CD1c-positive myeloid dendritic cell (primary cell): ENCODE measurements around the gene ABL1.
"Not testable (repeated sequence)": the region's sequence is repeated elsewhere in the genome, so short reads cannot be mapped to it uniquely, and the experiment has no call there.

Source experiments
- DNase-seq: peaks from one replicate; pipeline ENCODE4 v3.0.0-alpha.2; 2016; ENCODE audit errors: extremely low spot score

The ABL1 gene

DNA sequence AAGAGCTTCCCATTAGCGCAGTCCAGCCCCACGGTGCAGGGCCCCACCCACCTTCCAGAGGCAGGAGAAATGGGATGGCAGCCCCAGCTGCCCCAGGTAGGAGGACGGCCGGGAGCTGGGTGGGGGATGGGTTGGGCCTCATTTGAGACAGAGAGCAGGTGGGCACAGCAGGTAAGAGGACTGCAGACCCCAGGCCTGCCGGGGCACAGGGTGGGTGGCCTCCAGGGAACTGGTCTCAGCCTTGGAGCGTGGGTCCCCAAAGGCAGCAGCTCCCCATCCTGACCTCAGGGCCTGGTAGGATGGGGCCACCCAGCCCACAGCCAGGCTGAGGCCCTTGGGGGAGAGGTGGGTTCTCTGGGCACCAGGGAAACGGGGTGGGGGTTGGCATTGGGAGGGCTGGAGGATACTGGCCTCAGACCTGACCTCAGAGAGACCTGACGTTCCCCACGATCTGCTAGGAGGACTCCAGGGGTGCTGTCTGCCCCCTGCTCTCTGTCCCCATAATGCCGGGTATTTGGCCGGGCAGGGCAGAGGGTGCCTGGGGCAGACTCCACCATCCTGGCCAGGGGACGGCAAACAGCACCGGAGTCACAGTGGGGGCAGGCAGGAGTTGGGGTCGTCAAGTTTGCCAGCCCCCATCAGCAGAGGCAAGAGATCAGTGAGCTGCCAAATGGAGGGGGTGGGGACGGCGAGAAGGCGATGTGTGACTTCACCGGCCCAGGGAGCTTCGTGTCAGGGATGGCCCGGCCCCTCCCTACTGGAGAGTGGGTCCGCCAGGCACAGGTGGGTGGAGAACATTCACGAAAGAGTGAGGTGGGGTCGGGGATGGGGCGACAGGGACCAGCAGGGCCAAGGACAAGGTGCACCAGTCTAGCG, 68.4 kb downstream of the ABL1 start:
- no peak for DNase-seq

DNA sequence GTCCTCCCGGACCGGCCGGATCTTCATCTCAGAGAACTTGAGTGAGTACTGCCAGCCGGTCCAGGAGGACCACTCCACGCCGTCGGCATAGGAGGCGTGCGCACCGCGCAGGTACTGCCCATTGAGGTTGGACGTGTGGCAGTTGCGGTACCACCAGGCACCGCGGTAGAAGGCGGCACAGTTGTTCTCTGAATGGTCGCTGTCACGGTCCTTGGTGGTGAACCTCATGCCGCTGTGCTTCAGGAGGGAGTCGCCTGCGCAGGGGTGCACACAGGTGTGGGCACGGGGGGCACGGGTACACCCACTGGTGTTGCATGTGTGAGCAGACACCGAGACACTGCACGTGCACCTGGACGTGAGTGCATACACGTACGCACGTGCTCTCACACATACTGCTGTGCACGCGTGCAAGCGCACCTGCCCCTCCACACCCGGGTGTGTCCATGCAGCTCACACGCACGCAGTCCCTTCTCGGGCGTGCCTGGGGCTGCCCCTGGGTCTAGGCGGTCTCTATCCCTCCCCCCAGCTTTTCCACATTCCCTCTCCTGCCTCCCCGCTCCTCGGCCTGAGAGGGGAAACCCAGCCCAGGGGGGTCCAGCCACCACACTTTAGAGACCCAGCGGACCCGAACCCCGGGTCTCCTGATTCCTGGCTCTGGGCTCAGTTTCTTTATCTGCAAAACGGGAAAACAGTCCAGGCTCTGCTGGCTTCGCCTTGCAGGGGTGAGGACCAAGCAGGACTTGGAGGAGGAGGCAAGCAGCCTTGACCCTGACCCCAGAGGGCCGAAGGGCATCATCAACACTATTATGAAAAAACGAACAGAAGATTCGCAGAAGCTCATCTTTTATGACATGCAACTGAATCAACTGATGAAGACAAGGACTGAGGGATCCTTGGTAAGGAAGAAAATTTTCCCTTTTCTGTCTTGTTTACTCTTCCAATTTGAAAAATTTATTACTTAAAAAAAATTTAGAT, 69.3 kb downstream of the ABL1 start:
- no peak for DNase-seq

DNA sequence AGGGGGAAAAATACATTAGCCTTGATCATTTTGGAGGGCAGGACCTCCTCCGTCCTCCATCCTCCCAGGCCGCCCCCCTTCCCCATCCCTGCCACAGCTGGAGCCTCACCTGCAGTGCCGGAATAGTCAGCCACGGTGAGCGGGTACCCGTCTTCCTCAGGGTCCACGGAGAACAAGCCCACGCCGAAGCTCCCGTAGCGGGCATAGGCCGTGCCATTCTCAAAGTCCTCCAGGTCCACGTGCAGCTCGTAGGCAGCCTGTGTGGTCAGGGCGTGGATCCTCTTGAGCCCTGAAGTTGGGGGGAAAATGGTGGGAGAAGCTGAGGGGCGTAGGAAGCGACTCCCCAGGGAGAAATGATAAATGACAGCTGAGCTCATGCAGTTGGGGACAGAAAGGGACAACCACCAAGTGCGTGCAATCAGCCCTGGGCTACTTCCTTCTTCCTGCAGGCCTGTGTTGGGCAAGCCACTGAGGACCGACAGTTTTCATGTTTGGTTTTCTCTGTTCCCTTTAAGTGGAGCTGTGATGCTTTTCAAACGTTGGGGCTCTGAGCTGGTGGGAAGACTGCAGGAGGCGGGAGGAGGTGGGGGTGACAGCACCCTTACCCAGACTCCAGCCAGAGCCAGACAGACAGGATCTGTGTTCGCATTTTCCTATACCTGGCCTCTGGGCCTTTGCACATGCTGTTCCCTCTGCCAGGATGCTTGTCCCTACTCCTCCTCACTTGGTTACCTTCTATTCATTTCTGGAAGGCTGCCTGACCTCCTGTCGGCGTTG, 70.3 kb downstream of the ABL1 start:
- peak; percentile 47 for DNase-seq

DNA sequence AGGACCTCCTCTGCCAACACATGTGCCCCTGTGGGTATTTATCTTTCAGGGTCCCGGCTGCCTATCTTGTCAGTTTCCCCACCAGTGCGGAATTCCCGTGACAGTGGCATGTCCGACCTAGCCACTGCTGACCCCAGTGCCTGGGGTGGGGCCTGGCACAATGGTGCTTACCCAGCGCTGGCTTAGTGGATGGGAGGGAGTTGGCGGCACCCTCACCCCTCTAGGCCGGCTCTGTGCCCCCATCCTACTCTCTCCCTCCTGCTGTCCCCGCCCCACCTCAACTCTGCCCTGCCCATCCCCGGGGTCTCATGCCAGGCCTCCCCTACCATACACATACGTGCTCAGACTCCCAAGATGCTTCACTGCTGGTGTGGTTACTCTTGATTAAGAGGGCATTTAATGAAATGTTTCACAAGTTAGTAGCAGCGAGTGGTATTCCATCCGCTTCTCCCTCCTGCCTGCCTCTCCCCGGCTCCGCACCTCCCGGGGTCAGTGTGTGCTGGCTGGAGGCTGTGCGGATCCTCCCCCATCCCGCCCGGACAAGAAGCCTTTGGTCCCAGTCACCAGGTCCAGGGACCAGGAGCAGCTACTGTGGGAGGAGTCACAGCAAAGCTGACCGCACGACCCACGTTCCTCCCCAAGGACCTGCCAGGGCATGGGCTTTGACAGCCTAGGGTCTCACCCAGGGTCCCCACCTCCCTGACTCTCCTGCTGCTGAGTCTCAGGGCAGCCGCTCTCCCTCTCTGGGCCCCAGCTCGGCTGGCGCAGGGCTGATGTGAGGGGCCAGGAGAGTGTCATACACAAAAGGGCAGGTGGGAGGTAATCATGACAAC, 71.1 kb downstream of the ABL1 start:
- DNase-seq: no peak

DNA sequence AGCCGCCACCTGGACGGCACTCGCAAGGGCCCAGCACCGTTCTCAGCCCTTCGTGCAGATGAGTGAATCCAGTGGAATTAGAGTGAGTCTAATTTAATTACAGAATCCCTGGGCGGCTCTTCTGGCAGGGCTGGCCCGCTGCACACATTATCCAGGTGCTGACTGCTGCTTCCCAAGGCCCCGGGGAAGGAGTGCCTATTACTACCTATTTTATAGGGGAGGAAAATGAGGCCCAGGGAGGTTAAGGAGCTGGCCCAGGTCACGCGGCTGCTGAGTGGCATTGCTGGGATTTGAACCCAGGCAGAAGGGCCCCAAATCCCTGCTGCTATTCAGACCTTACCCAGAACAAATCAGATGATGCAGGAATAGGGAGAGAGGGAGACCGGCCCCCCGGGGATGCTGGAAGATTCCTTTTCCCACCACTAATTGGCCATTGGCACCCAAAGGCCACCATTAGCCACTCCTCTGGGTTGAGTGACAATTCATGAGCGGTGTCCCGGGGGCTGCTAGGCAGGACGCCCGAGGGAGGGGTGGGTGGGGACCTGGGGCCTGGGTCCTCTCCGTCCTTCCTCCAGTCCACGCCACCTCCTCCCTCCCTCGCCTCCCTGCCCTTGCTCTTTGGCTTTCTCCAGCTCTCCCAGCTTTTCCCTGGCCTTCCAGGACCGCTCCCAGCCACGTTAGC, 71.8 kb downstream of the ABL1 start:
- no peak for DNase-seq

DNA sequence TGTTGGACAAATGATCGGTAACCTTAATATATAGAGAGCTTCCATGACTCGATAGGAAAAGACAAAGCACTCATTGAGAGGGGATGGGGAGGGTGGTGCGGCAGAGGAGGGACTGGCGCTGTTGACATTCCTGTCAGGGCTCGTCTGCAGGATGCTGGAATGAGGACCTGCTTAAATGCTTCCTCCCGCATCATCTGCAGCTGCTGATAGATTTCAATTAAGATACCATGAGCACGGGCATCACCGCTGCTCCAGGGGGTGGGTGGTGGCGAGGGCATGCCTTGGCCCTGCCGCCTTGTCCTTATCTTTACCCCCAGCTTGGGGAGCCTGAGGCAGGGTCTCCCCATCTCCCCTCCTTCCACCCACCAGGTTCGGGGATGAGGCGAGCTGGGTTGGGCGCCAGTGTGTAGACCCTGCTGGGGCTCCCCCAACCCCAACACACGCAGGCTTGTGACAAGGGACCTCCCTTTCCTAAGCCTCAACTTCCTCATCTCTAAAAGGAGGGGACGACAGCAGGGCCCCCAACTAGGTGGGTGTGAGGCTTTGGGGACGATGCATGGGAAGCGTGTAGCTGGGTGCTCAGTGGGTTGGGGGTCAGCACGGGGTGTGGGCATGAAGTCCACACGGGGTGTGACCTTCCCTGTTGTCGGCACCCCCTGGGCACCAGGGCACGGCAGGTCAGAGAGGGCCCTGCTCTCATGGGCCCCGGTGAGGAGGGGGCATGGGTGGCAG, 73.3 kb downstream of the ABL1 start:
- DNase-seq: no peak

DNA sequence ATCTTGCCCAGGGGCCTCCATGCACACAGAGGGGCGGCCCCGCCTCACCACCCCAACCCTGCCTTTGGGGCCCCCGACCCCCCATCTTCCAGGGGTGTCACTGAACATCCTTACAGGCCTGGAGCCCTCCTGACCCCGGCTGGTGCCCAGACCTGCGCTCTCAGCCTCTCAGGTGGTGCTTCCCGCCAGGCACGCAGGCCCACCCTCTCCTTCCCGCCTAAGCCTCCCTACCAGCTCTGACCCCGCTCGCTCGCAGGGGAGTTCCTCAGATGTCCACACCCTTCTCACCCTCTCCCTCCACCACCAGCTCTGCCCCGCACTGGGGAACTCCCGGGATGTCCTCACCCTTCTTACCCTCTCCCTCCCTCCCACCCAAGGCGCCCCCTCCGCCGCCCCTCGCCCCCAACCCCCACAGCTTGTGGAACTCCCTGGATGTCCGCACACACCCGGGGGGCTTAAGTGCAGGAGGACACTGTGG, 73.9 kb downstream of the ABL1 start:
- DNase-seq: no peak

DNA sequence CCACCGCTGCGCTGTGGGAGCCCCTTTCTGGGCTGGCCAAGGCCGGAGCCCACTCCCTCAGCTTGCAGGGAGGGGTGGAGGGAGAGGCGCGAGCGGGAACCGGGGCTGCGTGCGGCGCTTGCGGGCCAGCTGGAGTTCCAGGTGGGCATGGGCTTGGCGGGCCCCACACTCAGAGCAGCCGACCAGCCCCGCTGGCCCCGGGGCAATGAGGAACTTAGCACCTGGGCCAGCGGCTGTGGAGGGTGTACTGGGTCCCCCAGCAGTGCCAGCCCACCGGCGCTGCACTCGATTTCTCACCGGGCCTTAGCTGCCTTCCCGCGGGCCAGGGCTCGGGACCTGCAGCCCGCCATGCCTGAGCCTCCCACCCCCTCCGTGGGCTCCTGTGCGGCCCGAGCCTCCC, 75.0 kb downstream of the ABL1 start:
- DNase-seq: not testable (repeated sequence)

DNA sequence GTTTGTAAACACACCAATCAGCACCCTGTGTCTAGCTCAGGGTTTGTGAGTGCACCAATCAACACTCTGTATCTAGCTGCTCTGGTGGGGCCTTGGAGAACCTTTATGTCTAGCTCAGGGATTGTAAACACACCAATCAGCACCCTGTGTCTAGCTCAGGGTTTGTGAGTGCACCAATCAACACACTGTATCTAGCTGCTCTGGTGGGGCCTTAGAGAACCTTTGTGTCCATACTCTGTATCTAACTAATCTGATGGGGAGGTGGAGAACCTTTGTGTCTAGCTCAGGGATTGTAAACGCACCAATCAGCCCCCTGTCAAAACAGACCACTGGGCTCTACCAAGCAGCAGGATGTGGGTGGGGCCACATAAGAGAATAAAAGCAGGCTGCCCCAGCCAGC, 75.6 kb downstream of the ABL1 start:
- not testable (repeated sequence) for DNase-seq

DNA sequence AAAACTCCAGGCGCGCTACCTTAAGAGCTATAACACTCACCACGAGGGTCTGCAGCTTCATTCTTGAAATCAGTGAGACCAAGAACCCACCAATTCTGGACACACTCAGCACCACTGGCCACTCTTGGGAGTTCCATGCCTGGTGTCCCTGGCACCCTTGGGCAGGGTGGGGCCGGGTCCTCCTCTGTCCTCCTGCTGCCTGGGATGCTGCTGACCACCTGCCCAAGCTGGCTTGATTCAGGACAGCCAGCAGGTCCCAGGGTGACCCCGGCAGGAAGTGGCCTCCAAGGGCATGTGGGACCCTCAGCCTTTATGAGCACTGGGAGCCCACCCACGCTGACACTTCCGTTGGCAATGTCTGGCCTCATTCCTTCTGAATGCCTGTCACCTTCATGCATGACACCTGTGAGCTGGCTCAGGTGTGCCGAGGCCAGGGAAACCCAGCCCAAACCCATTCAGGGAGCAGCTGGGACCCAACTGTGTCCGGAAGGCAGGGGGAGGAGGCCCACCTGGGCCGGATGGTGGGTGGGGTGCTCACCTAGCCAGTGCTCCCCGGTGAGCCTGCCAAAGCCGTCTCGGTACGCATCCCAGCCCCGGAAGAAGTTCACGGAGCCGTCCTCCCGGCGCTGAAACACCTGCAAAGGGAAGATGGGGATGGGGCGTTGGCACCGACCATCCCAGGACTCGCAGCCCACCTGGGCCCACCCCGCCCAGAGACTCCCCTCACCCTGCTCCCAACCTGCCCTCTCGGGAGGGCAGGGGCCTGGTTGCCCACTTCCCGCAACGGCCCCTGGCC, 76.4 kb downstream of the ABL1 start:
- no peak for DNase-seq

DNA sequence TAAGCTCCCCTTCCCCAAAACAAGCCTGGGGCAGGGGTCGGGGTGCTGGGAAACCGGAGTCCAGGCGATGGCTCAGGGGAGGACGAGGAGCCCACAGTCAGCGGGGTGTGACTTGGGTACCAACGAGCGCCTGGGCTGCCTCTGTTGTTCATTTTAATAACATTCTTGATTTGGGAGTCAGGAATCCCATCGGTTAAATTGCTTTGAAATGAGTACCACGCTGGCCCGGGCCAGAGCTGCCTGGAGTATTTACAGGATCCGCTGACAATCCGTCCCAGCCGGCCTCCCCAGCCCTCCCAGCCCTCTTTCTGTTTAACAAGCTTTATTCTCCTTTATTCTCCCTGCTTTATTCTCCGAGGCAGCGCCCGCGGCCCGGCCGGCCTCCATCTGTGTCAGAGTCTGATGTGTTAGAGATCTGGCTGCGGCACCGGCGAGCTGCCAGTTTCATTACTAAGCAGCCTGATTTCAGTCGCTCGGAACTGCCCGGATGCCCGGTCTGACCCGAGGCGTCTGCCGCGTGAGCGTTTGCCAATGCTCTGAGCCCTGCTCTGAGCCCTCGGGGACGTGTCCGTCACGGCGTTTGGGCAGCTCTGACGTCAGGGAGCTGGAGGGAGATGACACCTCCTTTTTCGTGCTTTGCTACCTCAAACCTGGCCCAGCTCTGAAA, 78.0 kb downstream of the ABL1 start:
- no peak for DNase-seq

DNA sequence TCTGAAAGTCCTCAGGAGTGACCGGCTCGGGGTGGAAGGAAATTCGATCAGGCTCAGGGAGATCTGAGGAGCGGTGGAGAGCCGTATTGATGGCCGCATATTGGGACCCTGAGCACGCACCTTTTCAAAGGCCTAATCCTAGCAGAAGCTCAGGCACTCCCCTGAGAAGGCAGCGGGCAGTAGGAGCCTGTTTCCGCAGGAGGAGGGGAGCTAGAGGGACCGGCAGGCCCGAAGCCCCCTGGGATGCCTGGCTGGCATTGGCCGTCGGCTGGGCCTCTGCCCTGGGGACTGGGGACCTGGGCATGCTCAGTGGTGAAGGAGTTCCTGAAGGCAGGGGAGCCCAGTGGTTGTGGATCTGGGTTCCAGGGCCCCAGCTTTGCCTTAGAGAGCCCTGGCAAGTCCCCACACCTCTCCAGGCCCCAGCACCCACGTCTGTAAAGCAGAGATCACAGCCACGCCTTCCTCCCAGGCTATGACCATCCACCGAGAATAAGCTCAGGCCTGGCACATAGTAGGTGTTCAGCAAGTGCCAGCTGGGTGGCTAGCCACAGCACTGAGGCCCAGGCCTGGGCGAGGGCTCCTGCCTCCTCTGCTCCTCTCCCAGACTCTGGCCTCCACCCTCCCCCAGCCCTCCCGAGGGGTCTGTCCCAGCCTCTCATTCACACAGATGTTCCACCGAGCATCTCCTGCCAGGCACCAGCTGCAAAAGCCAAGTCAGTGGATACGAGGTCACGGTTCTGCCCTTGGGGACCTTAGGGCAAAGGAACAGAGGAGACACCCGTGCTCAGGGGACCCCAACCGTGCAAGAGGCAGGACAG, 78.8 kb downstream of the ABL1 start:
- DNase-seq: no peak

DNA sequence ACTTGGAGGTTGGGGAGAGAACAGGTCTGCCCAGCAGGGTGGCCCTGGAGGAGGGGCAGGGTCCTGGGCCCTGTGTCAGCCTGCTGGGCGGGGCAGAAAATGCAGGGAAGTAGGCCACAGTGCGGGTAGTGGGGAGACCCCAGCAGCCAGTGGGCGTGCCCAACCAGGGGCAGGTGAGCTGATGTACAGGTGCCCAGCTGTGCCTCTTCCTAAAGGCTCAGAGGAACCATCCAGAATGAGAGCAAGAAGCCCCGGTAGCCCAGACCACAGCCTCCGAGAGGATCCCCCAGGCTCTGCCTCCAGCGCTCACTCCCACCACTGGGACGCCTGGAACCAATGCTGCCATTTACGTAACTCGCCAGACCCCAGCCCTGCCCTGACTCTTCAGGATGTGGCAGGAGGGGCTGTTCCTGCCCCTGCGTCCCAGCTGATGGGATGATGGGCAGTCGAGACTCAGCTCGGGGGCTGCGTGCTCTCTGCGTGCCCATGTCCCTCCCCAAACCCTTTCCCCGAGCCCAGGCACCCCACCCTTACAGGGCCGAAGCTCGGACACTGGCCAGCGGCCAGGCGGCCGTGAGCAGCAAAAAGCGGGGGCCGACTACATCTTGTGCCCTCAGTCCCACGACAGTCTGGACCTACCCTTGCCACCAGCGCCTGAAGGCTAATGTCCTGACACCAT, 79.5 kb downstream of the ABL1 start:
- no peak for DNase-seq

DNA sequence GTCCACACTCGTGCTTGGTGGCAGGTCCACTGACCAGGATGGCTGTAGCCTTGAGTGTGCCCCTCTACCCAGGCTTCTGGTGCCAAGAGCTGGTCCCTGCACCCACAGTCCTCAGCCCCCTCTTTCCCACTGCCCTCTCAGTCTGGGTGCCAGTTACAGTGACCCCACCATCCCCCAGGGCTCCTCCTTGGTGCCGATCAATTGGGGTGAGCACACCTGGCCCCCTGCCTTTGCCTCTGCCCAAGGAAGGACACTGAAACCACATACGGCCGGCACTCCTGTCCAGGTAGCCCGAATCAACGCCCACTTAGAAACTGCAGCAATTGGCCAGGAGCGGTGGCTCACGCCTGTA, 80.0 kb downstream of the ABL1 start:
- DNase-seq: no peak

DNA sequence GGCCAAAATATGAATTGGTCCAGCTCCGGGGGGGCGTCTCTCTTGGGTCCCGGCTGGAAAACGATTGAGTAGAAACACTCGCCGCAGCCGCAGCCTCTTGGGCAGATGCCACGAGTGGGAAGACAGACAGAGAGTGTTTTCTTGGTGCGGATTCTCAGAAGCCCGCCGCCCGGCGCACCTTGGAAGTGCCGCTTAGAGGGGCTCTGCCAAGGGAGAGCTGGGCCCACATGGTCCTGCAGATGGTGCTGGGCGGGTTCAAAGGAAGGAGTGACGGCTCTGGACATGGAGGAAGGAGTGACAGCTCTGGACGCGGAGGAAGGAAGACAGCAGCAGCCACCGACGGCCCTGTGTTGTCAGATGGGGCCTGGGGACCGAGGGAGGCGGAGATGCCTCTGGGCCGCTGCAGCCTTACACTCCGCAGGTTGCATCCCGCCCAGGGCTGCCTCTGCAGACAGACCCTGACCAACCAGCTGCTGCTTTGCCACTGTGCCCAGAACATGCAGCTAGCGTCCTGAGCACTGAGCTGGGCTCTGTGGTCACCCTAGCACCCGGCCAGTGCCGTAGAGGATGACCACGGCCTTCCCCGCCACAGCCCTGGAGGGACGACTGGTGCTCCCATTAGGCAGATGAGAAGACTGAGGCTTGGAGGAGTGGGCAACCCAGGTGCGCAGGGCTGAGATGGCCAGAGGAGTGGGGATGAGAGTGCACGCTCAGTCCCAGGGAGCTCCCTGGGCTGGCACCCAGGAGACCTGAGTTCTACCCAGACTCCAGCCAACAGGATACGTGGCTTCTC, 82.3 kb downstream of the ABL1 start:
- no peak for DNase-seq
